Stomach (tissue), 4 donors: ENCODE data around the gene PSME4.

Experiments used
- POLR2A ChIP-seq, 4 donors: fragments of 450-650 bp; IDR thresholded peaks; one replicate each; pipeline ENCODE4 v1.6.1; 2016; ENCODE audit warnings: antibody characterized with exemption in 4 of 4, control low read depth in 2 of 4, mild to moderate bottlenecking in 1 of 4, moderate library complexity in 1 of 4
- POLR2AphosphoS5 ChIP-seq, 3 donors: sonication (generic); formaldehyde crosslinking; IDR thresholded peaks; one replicate each; pipeline ENCODE4 v1.6.1; 2016; ENCODE audit warnings: antibody characterized with exemption in 3 of 3
- TF ChIP-seq, protein P1 (sequence below), 7 experiments: fragments of 450-650 bp in 4 of 7; fragments of 200-600 bp in 3 of 7; sonication (generic) in 3 of 7; IDR thresholded peaks; one replicate each; pipeline ENCODE4 v1.5.1; 2016 to 2019; ENCODE audit warnings: antibody characterized with exemption in 7 of 7, control low read depth in 2 of 7, mild to moderate bottlenecking in 1 of 7

DNA sequence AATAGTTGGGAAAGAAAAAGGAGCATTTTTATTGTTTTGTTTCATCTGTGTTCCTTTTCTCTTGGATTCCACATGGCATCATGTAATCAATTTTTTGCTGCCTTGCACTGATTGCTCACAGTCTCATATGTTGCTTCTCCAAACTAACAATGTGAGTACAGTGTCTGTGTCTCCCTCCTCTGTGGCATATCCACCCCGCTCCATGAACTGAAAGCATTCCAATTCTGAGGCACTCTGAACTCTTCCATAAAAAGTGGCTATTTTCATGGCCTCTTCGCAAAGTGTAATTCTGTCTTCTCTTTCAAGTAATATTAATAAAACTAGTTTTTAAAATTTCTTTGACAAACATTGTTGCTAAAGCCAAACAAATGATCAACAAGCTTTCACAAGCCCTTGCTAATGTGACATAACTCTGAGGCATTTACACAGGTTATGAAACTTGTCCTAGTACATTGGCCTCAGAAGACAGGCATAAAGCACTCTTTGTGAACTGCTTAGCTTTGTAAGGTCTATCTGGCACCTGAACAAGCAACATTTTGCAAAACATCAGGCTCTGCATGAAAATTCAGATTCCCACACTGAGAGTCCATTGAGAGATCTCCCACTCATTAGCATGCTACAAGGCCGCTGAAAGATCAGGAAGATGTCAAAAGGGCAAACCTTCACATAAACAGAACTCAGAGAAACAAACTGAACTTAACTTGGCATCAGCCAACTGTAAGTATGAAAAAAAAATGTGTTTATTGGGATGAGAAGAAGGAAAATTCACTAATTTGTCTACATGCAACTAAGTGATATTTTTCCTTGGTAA lies 144.0 kb downstream of the PSME4 start:
- TF ChIP-seq POLR2AphosphoS5 (IDR thresholded peaks at IDR 0.05), result peak; percentile 10 to 51 (median 23)
- TF ChIP-seq POLR2A (IDR thresholded peaks at IDR 0.05), result no peak
- TF ChIP-seq, protein P1, sequence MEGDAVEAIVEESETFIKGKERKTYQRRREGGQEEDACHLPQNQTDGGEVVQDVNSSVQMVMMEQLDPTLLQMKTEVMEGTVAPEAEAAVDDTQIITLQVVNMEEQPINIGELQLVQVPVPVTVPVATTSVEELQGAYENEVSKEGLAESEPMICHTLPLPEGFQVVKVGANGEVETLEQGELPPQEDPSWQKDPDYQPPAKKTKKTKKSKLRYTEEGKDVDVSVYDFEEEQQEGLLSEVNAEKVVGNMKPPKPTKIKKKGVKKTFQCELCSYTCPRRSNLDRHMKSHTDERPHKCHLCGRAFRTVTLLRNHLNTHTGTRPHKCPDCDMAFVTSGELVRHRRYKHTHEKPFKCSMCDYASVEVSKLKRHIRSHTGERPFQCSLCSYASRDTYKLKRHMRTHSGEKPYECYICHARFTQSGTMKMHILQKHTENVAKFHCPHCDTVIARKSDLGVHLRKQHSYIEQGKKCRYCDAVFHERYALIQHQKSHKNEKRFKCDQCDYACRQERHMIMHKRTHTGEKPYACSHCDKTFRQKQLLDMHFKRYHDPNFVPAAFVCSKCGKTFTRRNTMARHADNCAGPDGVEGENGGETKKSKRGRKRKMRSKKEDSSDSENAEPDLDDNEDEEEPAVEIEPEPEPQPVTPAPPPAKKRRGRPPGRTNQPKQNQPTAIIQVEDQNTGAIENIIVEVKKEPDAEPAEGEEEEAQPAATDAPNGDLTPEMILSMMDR (IDR thresholded peaks at IDR 0.05), result no peak
